Skin of body (tissue), 2 donors: ENCODE results near the gene GLIPR1. TPM values are rescaled to one million over a fixed set of nuclear protein-coding genes. Genes with fewer than 3 reads are reported as not detected.
A peak's percentile ranks its signal among the peaks of the same experiment; 100 is the strongest.
"Not testable (repeated sequence)": the region's sequence is repeated elsewhere in the genome, so short reads cannot be mapped to it uniquely, and the experiment has no call there.

Experiments
- DNase-seq: peaks from one replicate; lab custom pipeline; 2025; lab: John Stamatoyannopoulos, UW
- total RNA-seq: library from RNA; depleted of rRNA; stranded (reverse); fragments of >200 nt; gene quantifications from one replicate; pipeline ENCODE4 v1.2.3, GENCODE V29; 2014

Gene GLIPR1
- total RNA-seq, 1 donor from 2014 or later: 6.5 TPM

- DNase-seq: no peak
Observed at GRCh38 chr12:75474116-75474515, 6.4 kb upstream of the GLIPR1 start.

GRCh38 chr12:75476071-75476470 is 4.5 kb upstream of the GLIPR1 start:
- DNase-seq: no peak

DNA sequence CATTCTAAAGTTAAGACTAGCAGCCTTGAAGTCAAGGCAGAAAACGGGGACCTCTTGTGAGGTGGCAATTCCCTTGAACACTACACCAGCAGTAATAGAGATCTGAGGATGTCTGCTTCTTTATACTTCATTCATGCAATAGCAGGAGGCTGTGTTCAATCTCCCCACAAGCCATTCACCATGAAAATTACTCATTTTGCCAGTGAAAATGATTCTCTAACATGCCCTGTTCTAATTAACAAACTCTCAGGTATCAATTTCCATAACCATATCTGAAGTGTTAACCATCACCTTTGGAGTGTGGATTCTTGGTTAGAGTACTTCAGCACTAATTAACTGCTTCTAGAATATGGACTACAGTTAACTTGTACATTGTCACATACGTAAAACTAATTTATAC is 3.4 kb upstream of the GLIPR1 start:
- DNase-seq: no peak

GRCh38 chr12:75478116-75478794 is 2.3 kb upstream of the GLIPR1 start:
- DNase-seq: no peak

GRCh38 chr12:75479963-75480461 is 543 bp upstream of the GLIPR1 start:
- DNase-seq: no peak

DNA sequence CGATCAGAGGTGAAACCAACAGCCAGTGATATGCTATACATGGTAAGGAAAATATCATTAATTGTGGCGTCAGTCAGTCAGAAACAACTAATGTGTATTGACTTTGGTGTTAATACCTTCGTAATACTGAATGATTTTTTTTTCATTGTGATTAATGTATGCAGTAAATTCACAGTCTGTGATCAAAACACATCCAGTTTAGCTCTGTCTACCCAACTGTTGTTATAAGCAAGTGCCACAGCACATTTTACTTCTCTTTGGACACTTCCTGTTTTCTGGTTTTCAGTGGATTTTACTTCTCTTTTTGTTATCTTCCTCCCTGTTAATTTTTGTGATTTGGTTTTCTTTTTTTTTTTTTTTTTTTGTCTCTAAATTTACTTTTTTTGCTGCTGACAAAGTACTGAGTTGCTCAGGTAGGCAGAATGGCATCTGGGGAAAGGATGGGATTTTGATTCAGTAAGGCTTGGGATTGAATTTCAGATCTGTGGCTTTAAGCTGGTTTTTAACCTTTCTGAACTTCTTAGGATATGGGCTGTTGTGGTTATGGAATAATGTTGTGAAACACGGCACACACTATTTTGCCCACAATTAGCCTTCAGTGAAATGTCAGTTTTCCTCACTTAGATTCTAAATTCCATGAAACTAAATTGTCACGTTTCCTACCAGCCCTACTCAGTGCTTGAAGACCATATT is 604 bp downstream of the GLIPR1 start:
- DNase-seq: no peak

- DNase-seq: no peak
Observed at GRCh38 chr12:75481774-75482173, 1.2 kb downstream of the GLIPR1 start.

DNA sequence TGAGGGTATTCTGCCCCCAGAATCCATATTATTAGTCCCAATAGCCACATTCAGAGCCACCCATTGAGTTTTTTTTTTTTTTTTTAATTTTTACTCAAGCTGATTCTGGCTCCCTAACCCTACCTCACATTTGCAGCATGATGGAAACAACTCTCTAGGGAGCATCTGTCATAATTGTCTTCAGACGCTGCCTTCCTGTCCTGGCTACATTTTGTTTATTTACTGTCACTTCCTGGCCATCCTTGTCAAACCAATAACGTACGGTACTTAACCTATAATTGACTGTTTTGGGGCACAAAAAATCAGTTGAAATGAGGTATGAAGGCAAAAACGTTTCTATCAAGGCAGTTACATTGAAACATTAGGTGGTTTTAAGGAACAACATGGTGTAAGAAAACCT is 2.1 kb downstream of the GLIPR1 start:
- no peak for DNase-seq

DNA sequence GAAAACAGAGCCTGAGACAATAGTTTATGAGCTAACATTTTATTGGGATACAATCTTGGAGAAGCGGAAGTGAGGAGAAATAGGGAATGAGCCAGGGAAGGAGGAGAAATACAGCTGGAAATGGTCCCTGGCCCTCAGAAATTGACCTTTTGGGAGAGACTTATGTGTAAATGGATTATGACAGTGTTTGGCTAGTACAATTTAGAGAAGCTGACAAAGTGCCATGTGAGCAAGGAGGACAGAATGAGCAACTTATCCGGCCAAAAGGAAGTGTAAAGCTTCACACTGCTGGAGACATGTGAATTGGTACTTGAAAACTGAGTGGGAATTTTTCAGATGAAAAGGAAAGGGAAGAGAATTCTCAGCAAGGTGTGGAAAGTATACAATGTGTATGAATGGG is 2.9 kb downstream of the GLIPR1 start:
- DNase-seq: no peak

- DNase-seq: not testable (repeated sequence)
Observed at GRCh38 chr12:75484450-75484849, 3.9 kb downstream of the GLIPR1 start.

DNA sequence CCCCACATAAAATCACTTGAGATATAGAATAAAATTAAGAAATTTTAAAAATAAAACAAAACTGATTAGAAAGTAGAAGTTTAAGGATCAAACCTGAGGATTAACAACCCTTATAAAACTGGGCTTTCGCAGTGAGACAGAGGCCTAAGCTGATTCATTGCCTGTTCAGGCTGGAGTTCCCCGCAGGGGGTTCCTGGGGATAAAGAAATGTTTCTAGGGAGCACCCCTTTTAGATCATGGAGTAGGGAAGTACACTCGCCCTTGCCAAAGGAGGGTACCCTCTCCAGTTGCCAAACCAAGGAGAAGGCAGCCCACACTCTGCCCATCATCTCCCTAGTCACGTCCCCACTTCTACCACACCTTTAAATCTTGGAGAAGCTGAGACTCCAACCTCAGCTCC is 6.8 kb downstream of the GLIPR1 start:
- no peak for DNase-seq

DNA sequence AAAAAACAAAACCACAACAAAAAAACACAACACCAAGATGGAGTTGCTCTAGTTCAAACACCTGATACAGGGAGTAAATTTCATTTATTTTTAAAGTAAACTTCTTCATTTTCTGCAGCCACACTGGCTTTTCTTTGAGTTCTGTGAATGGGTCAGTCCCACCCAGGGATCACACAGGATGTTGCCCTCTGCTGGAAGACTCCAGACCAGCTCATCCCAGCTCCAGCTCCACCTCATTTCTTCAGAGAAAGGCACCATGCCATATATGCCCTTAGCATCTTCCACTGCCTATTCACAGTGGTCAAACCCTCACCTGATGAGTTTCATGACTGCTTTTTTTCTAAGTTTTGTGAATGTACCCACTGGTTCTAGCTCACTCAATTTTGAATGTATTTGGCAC is 8.0 kb downstream of the GLIPR1 start:
- no peak for DNase-seq

DNA sequence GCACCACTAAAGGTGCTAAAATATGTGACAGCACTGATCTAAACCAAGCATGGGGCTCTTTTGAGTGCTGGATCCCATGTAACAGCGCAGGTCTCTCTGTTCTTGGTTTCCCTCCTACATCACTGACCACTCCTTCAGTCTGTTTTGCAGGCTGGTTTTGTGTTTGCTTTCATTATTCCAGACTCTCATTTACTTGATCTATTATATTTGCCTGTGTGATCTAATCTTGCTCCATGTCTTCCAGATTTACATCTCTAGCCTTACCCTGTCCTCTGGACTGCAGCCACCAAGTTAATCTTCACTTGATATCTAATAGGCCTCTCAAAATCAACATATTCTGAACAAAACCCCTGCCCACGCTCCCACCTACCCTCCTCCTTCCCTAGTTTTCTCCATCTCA is 8.6 kb downstream of the GLIPR1 start:
- DNase-seq: no peak

DNA sequence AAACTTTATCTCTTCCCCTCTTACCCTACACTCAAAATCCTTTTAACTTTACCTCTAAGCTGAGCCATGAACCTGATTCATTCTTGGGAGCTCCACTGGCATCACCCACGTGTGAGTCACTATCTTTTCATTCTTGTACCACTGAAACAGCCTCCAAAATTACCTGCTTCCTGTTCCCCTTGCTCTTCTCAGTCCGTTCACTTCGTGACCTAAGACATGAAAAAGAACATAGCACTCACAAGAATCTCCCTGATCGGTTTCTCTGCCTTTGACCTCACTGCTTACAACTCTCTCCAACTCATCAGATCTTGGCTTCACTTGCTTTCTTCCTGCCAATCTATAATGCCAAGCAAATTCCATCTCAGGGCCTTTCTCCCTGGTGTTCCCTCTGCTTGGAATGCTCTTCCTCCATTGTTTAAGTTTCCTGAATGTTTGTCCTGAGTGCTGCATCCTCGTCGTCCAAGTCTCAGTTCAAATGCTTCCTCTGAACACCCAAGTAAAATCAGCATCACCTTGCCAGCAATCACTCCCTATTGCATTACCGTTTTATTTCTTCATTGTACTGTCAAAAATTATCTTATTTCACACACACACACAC is 9.2 kb downstream of the GLIPR1 start:
- no peak for DNase-seq

- no peak for DNase-seq
Observed at GRCh38 chr12:75491169-75491568, 10.6 kb downstream of the GLIPR1 start.

- no peak for DNase-seq
Observed at GRCh38 chr12:75503459-75503858, 22.9 kb downstream of the GLIPR1 start.

DNA sequence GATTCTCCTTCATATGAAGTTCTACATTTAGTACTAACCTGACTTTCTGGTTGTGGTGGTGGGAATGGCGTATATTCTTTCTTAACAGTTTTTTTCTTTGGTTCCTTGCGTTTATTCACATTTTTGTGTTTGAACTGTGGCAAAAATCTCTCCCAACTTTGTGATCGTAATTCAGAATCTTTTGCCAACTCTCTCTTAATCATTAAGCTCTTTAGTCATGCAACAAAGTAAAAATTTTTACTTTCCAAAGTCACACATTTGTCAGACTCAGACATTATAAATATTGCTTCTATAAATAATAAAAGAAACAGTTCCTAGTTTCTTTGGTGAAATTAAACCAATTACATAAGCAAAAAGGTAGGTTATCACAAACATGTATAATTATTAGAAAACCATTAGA is 23.3 kb downstream of the GLIPR1 start:
- no peak for DNase-seq

GRCh38 chr12:75505706-75506312 is 25.3 kb downstream of the GLIPR1 start:
- peak; percentile 50 for DNase-seq

DNA sequence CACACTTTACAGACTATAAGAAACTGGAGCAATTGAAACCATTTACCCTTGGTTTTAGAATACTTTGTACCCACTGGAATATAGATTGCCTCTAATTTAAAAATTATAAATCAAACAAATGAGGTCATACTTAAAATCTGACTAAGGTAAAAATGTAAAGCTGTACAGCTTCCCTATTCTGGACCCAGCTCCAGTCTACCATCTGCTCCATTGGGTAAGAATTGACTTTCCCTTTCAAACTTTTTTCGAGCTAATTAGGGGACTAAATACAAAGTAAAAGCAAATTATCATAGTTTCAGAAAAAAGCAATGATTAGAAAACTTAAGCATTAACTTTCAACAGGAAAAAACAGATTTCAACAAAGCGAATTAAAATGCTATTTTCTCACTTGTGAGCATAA is 26.5 kb downstream of the GLIPR1 start:
- no peak for DNase-seq

- DNase-seq: no peak
Observed at GRCh38 chr12:75508159-75508558, 27.6 kb downstream of the GLIPR1 start.

DNA sequence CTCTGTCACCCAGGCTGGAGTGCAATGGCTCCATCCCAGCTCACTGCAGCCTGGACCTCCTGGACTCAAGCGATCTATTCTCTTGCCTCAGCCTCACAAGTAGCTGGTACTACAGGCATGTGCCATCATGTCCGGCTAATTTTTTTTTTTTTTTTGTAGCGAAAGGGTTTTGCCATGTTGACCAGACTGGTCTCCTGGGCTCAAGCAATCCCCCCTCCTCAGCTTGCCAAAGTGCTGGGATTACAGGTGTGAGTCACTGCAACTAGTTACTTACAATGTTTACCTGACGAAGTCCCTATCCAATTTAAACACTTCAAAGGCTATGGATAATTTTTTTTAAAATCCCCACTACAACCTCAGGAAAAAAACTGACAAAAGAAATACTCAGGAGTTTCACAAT is 29.1 kb downstream of the GLIPR1 start:
- DNase-seq: no peak
